AG09309 (cell line): Measurements from ENCODE around the gene C15orf39.
"Not testable (repeated sequence)": the region's sequence is repeated elsewhere in the genome, so short reads cannot be mapped to it uniquely, and the experiment has no call there.

ENCODE experiments used
- DNase-seq: peaks from one replicate; pipeline ENCODE4 v3.0.0-alpha.2; 2010; ENCODE audit warnings: low read depth
- H3K4me3 ChIP-seq: 2 replicates; pipeline ENCODE4 v1.5.1; 2011; ENCODE audit warnings: mild to moderate bottlenecking, low read depth, low read length, moderate library complexity; ENCODE audit not compliant: control insufficient read depth
- CTCF ChIP-seq: IDR thresholded peaks from 2 replicates; pipeline ENCODE4 v1.5.1; 2011; ENCODE audit warnings: mild to moderate bottlenecking, low read depth, low read length, inconsistent platforms; ENCODE audit not compliant: insufficient read depth, control insufficient read depth; ENCODE audit errors: missing control alignments

Gene C15orf39

GRCh38 chr15:75225951-75226732, 24.5 kb downstream of the C15orf39 start:
- no peak for TF ChIP-seq CTCF
- DNase-seq: no peak

GRCh38 chr15:75227112-75227511, 25.4 kb downstream of the C15orf39 start:
- not testable (repeated sequence) for H3K4me3 ChIP-seq, DNase-seq

More at GRCh38 chr15:75225951-75226732, 24.5 kb downstream of the C15orf39 start:
- no peak overlapping the region for H3K4me3 ChIP-seq

- H3K4me3 ChIP-seq: no peak overlapping the region
- no peak for DNase-seq
- no peak for TF ChIP-seq CTCF
Observed at GRCh38 chr15:75227663-75228280, 26.1 kb downstream of the C15orf39 start.

- H3K4me3 ChIP-seq: no peak overlapping the region
- TF ChIP-seq CTCF: no peak
- no peak for DNase-seq
Observed at GRCh38 chr15:75228787-75229186, 27.1 kb downstream of the C15orf39 start.

GRCh38 chr15:75229191-75230015, 27.7 kb downstream of the C15orf39 start:
- TF ChIP-seq CTCF: no peak
- H3K4me3 ChIP-seq: no peak overlapping the region
- DNase-seq: peak; percentile 2

- no peak for DNase-seq
- H3K4me3 ChIP-seq: no peak overlapping the region
- TF ChIP-seq CTCF: no peak
Observed at GRCh38 chr15:75230016-75230343, 28.3 kb downstream of the C15orf39 start.
